Thyroid gland (tissue), 4 donors: ENCODE results near the gene ZFYVE21. TPM values are rescaled to one million over a fixed set of nuclear protein-coding genes. Genes with fewer than 3 reads are reported as not detected.
"Not testable (repeated sequence)": the region's sequence is repeated elsewhere in the genome, so short reads cannot be mapped to it uniquely, and the experiment has no call there.

Source experiments
- DNase-seq, 2 donors: peaks; one replicate each; pipeline ENCODE4 v3.0.0-alpha.2; 2019
- H3K27ac ChIP-seq, 3 donors: fragments of 200-600 bp; sonication (generic); 1 replicate in 2 of 3; 2 replicates in 1 of 3; pipeline ENCODE4 v1.5.1; 2016 to 2019; ENCODE audit warnings: mild to moderate bottlenecking in 1 of 3, moderate library complexity in 1 of 3
- H3K27me3 ChIP-seq: fragments of 200-600 bp; sonication (generic); one replicate; pipeline ENCODE4 v1.5.1; 2019
- H3K36me3 ChIP-seq, 2 donors: fragments of 200-600 bp; sonication (generic); one replicate each; pipeline ENCODE4 v1.5.1; 2016 to 2019
- H3K4me1 ChIP-seq, 2 donors: fragments of 200-600 bp; sonication (generic); one replicate each; pipeline ENCODE4 v1.5.1; 2017 to 2019
- H3K4me3 ChIP-seq, 3 donors: fragments of 200-600 bp; sonication (generic); replicated peaks in 1 of 3; 1 replicate in 2 of 3; 2 replicates in 1 of 3; pipeline ENCODE4 v1.5.1; 2016; ENCODE audit warnings: mild to moderate bottlenecking in 1 of 3
- H3K9me3 ChIP-seq: fragments of 200-600 bp; sonication (generic); one replicate; pipeline ENCODE4 v1.5.1; 2017
- POLR2A ChIP-seq, 2 donors: fragments of 450-650 bp; IDR thresholded peaks; one replicate each; pipeline ENCODE4 v1.6.1; 2017; ENCODE audit warnings: antibody characterized with exemption in 2 of 2, mild to moderate bottlenecking in 2 of 2, moderate library complexity in 1 of 2
- WGBS, 2 donors: methylation state at CpG; one replicate each; pipeline ENCODE4 v1.1.5; 2017; 5-methylcytosine and 5-hydroxymethylcytosine counted together
- intact Hi-C: fragments of 100-400 bp; cut with DNase I; formaldehyde crosslinking; loops from one replicate; pipeline ENCODE4 v1.15.1; 2023
- total RNA-seq, 4 donors: library from RNA; depleted of rRNA; stranded (reverse); fragments of >200 nt; gene quantifications; one replicate each; pipeline ENCODE4 v1.2.3, GENCODE V29; 2016
- TF ChIP-seq, protein P1 (sequence below), 6 experiments: fragments of 200-600 bp in 3 of 6; fragments of 450-650 bp in 3 of 6; sonication (generic) in 3 of 6; IDR thresholded peaks; one replicate each; pipeline ENCODE4 v1.5.1; 2016 to 2019; ENCODE audit warnings: antibody characterized with exemption in 6 of 6, mild to moderate bottlenecking in 2 of 6, inconsistent platforms in 1 of 6, moderate library complexity in 1 of 6

Gene ZFYVE21
- total RNA-seq, 4 donors from 2014 or later = 113 to 167 (median 131) TPM

GRCh38 chr14:103687712-103688111, 27.9 kb upstream of the ZFYVE21 start:
- Histone ChIP-seq H3K4me1 (peaks cover 22 to 26% of the 10 kb centered on the region in 2 donors), H3K27me3 (no peaks in the 10 kb centered on the region), H3K4me3 (no peak overlapping the region), H3K9me3 (no peaks in the 10 kb centered on the region), H3K27ac (no peak overlapping the region), H3K36me3 (peaks cover 37 to 39% of the 10 kb centered on the region in 2 donors)
- TF ChIP-seq POLR2A (IDR thresholded peaks at IDR 0.05) = no peak
- TF ChIP-seq, protein P1, sequence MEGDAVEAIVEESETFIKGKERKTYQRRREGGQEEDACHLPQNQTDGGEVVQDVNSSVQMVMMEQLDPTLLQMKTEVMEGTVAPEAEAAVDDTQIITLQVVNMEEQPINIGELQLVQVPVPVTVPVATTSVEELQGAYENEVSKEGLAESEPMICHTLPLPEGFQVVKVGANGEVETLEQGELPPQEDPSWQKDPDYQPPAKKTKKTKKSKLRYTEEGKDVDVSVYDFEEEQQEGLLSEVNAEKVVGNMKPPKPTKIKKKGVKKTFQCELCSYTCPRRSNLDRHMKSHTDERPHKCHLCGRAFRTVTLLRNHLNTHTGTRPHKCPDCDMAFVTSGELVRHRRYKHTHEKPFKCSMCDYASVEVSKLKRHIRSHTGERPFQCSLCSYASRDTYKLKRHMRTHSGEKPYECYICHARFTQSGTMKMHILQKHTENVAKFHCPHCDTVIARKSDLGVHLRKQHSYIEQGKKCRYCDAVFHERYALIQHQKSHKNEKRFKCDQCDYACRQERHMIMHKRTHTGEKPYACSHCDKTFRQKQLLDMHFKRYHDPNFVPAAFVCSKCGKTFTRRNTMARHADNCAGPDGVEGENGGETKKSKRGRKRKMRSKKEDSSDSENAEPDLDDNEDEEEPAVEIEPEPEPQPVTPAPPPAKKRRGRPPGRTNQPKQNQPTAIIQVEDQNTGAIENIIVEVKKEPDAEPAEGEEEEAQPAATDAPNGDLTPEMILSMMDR (IDR thresholded peaks at IDR 0.05) = no peak
- DNase-seq = no peak
- WGBS, 2 donors = 91 to 93% methylated on average over 4 of the region's 4 CpGs
- intact Hi-C loops = no loop called here

- intact Hi-C loops = no loop called here
- TF ChIP-seq, protein P1 (IDR thresholded peaks at IDR 0.05) = no peak
- no peak for TF ChIP-seq POLR2A (IDR thresholded peaks at IDR 0.05)
- Histone ChIP-seq H3K27ac (peak overlapping the region in 1 of 3 donors; percentile 23), H3K4me3 (no peak overlapping the region), H3K9me3 (no peaks in the 10 kb centered on the region), H3K36me3 (peaks cover 35 to 38% of the 10 kb centered on the region in 2 donors), H3K4me1 (peaks cover 22 to 26% of the 10 kb centered on the region in 2 donors), H3K27me3 (no peaks in the 10 kb centered on the region)
- DNase-seq = no peak
- 93 to 94% methylated on average over 4 to 5 of the region's 5 CpGs for WGBS, 2 donors
These were observed 27.2 kb upstream of the ZFYVE21 start for GRCh38 chr14:103688441-103688840.

DNA sequence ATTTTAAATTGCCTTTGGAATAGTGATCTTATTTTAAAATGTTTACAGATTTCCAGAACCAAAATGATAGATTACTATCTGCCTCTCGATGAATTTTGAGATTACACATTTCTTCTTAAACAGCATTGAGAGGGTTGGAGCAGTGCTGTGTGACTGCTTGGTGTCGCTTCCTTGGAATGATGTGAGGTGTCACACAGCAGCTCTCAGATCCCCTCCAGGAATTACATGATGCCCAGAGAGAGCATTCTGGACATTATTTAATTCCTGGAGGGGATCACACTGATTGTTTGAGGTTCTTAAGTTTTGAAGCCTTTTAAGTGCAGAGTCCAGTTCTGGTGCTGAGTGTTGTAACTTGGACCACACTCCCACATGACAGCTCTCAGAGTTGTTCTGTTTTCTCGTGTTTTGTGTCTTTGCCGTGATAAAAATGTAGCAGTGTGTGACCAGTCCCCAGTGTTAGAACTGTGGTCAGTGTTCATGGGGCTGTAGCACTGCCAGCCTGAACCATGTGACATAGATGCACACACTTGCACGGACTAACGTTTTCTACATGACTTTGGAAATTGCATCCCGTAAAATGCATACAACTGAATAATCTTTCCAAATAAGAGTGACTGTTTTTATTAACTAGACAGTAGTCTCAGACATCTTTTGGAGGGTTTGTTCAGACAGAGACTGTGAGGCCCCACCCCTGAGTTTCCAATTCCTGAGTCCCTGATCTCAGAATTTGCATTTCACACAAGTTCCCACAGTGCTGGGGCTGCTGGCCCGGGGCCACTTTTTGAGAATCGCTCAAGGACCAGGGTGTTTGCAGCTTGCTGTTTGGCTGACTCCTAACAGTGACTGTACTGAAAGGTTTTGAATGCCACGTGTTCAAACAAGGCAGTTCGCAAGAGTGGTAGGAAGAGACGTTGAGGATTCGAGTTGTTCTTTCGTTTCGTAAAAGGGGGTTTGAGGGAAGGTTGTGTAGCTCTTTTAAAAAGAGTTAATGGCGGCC, 26.4 kb upstream of the ZFYVE21 start:
- peak; percentile 90 for DNase-seq
- Histone ChIP-seq H3K27me3 (no peaks in the 10 kb centered on the region), H3K36me3 (peaks cover 35 to 41% of the 10 kb centered on the region in 2 donors), H3K4me1 (peaks cover 22 to 26% of the 10 kb centered on the region in 2 donors), H3K4me3 (no peak overlapping the region), H3K9me3 (no peaks in the 10 kb centered on the region), H3K27ac (peak overlapping the region in 1 of 3 donors; percentile 23)
- TF ChIP-seq, protein P1 (IDR thresholded peaks at IDR 0.05) = no peak
- TF ChIP-seq POLR2A (IDR thresholded peaks at IDR 0.05) = no peak
- intact Hi-C loops = no loop called here
- 41 to 47% methylated on average over 16 of the region's 16 CpGs for WGBS, 2 donors

DNA sequence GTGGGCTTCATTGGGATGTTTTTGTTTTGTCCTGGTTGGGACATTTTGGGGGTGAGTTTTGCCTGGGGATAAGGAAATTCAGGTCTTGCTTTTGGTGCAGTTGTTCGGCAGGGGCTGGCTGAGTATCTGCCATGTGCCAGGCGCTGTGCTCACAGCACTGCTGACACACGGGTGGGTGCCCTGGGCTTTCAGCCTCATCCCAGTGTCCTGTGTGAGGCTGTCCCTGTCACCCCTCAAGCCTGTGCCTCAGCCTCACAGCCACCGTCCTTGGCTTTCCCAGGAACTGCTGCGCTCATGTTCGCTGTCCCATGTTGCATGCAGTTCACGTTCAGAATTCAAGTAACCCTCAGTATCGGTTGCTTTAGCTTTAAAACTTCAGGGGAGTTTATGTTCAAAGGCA, 25.3 kb upstream of the ZFYVE21 start:
- H3K27ac ChIP-seq = peak overlapping the region in 1 of 3 donors; percentile 16
- peaks cover 22 to 26% of the 10 kb centered on the region in 2 donors for H3K4me1 ChIP-seq
- H3K36me3 ChIP-seq = peaks cover 31 to 34% of the 10 kb centered on the region in 2 donors
- intact Hi-C loops = no loop called here
- 88 to 95% methylated on average over 8 of the region's 8 CpGs for WGBS, 2 donors
- no peak overlapping the region for H3K4me3 ChIP-seq
- DNase-seq = no peak
- H3K9me3 ChIP-seq = no peaks in the 10 kb centered on the region
- H3K27me3 ChIP-seq = no peaks in the 10 kb centered on the region
- TF ChIP-seq POLR2A (IDR thresholded peaks at IDR 0.05) = no peak
- TF ChIP-seq, protein P1 (IDR thresholded peaks at IDR 0.05) = no peak

DNA sequence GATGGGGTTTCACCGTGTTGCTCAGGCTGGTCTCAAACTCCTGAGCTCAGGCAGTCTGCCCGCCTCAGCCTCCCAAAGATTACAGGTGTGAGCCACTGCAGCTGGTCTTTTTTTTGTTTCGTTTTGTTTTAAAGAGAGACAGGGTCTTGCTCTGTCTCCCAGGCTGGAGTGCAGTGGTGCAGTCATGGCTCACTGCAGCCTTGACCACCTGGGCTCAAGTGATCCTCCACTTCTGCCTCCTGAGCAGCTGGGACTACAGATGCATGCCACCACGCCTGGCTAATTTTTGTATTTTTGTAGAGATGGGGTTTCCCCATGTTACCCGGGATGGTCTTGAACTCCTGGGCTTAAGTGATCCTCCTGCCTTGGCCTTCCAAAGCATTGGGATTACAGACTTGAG, 24.0 kb upstream of the ZFYVE21 start:
- WGBS, 2 donors = 19 to 45% methylated on average over 3 to 5 of the region's 5 CpGs

More for the DNA sequence above, 24.0 kb upstream of the ZFYVE21 start:
- H3K4me3 ChIP-seq, H3K9me3 ChIP-seq, H3K27me3 ChIP-seq, intact Hi-C loops, H3K27ac ChIP-seq: not testable (repeated sequence)
- Histone ChIP-seq H3K4me1 (peaks cover 22 to 29% of the 10 kb centered on the region in 2 donors), H3K36me3 (peaks cover 23 to 25% of the 10 kb centered on the region in 2 donors)
- DNase-seq = peak; percentile 81
